Right atrium auricular region (tissue), 2 donors: ENCODE results near the gene PWWP2A. TPM values are rescaled to one million over a fixed set of nuclear protein-coding genes. Genes with fewer than 3 reads are reported as not detected.

ENCODE experiments used
- DNase-seq: peaks from one replicate; pipeline ENCODE4 v3.0.0-alpha.2; 2019; ENCODE audit warnings: low spot score
- H3K27ac ChIP-seq, 2 donors: fragments of 200-600 bp; sonication (generic); 1 replicate in 1 of 2; 2 replicates in 1 of 2; pipeline ENCODE4 v1.5.1; 2016 to 2019
- H3K27me3 ChIP-seq, 2 donors: fragments of 200-600 bp; sonication (generic); one replicate each; pipeline versions ENCODE4 v1.5.1 to v1.6.0; 2017 to 2019
- H3K36me3 ChIP-seq: fragments of 200-600 bp; sonication (generic); one replicate; pipeline ENCODE4 v1.5.1; 2016
- H3K4me1 ChIP-seq, 2 donors: fragments of 200-600 bp; sonication (generic); one replicate each; pipeline versions ENCODE4 v1.5.1 to v1.6.0; 2017 to 2019
- H3K4me3 ChIP-seq, 2 donors: fragments of 200-600 bp; sonication (generic); 1 replicate in 1 of 2; 2 replicates in 1 of 2; pipeline ENCODE4 v1.5.1; 2017 to 2019; ENCODE audit warnings: mild to moderate bottlenecking in 1 of 2, moderate library complexity in 1 of 2
- H3K9me3 ChIP-seq, 2 donors: fragments of 200-600 bp; sonication (generic); one replicate each; pipeline ENCODE4 v1.5.1; 2019
- CTCF ChIP-seq, 2 donors: fragments of 200-600 bp; sonication (generic); IDR thresholded peaks; one replicate each; pipeline ENCODE4 v1.5.1; 2019; ENCODE audit warnings: antibody characterized with exemption in 2 of 2
- total RNA-seq, 2 donors: library from RNA; depleted of rRNA; stranded (reverse); fragments of >200 nt; gene quantifications; one replicate each; pipeline ENCODE4 v1.1.0, GENCODE V29; 2016

PWWP2A gene
- total RNA-seq, 2 donors from 2014 or later = 16.7 to 21.3 TPM

DNA sequence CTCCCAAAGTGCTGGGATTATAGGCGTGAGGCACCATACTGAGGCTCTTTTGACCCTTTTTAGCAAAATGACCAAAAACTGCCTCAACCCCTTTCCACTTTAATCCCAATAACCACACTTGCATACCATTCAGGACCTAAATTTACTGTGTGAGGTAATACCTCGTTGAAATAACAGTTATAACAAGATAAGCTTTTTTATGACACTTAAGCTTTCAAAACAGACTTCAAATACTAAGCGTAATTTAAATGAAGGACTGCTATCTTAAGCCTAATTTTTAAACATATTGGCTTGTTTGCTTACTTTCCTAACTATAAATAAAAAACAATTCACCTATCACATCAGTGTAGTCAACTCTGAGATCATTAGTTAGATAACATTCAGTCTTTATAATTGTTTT, 37.8 kb downstream of the PWWP2A start:
- no peaks in the 10 kb centered on the region for H3K27me3 ChIP-seq
- no peak overlapping the region for H3K27ac ChIP-seq
- TF ChIP-seq CTCF (IDR thresholded peaks at IDR 0.05) = no peak
- no peak overlapping the region for H3K4me3 ChIP-seq
- H3K4me1 ChIP-seq = peaks cover 0 to 14% of the 10 kb centered on the region in 2 donors
- DNase-seq = no peak
- no peaks in the 10 kb centered on the region for H3K9me3 ChIP-seq
- peaks cover 4% of the 10 kb centered on the region for H3K36me3 ChIP-seq

DNA sequence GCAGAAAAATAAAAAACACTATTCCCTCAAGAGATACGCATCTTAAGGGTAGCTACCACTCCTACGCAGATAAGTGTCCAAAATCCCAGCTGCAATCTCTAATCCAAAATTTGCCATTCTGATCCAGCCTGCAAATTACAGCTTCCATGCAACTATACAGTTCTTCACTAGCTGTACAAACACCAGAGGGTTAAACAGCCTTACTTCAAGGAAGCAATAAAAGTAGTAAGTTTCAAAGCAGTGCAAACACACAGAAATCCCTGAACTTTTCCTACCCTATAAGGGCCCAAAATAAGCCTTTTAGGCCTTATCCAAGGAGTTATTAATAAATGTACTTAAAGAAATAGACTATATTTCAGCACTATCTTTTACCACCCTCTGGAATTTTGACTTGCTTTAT, 39.5 kb downstream of the PWWP2A start:
- no peak for DNase-seq
- H3K36me3 ChIP-seq = peaks cover 4% of the 10 kb centered on the region
- no peak for TF ChIP-seq CTCF (IDR thresholded peaks at IDR 0.05)

DNA sequence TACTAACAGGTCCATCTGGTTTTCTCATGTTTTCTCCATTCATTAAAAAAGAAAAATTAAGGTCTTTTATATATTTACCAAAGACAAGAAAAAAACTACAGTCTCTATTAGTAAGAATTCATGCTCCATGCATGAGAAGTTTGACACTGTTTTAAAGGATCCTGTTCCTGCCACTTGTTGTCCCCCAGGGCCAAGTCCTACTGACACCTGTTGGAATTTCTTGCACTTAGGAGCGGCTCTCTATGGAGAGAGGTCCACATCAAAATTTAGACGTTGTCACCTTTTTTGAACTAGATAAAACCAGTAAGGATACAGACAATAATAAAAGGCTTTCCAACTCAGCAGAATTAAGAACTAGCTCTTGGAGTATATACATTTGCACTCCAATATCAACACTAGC, 42.3 kb downstream of the PWWP2A start:
- Histone ChIP-seq H3K27ac (no peak overlapping the region), H3K27me3 (no peaks in the 10 kb centered on the region), H3K4me3 (no peak overlapping the region), H3K4me1 (peaks cover 0 to 6% of the 10 kb centered on the region in 2 donors), H3K36me3 (peaks cover 4% of the 10 kb centered on the region), H3K9me3 (no peaks in the 10 kb centered on the region)
- no peak for TF ChIP-seq CTCF (IDR thresholded peaks at IDR 0.05)
- no peak for DNase-seq

More for the DNA sequence above, 39.5 kb downstream of the PWWP2A start:
- peaks cover 0 to 14% of the 10 kb centered on the region in 2 donors for H3K4me1 ChIP-seq
- H3K27me3 ChIP-seq = no peaks in the 10 kb centered on the region
- H3K9me3 ChIP-seq = no peaks in the 10 kb centered on the region
- no peak overlapping the region for H3K27ac ChIP-seq
- no peak overlapping the region for H3K4me3 ChIP-seq

DNA sequence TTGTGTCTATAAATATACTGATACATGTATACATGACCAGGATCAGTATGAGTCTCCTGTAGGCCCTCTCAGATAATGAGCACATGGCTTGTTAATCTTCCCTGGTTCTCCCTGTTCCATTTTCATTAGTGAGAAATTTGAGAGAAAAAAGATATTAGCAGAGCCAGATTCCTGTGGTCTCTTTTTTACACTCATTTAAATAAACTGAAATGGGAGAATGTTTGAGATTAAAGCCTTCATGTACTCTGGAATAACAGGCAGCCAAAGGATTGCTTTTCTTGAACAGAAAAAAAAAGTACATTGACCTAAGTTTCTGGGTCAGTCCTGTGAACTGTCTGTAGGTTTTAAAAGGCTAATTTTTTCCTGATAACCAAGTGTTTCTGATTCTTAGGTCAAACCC, 44.2 kb downstream of the PWWP2A start:
- peaks cover 0 to 17% of the 10 kb centered on the region in 2 donors for H3K4me1 ChIP-seq
- no peak for DNase-seq
- no peak overlapping the region for H3K27ac ChIP-seq
- H3K4me3 ChIP-seq = no peak overlapping the region
- H3K36me3 ChIP-seq = peaks cover 4% of the 10 kb centered on the region
- H3K27me3 ChIP-seq = no peaks in the 10 kb centered on the region
- TF ChIP-seq CTCF (IDR thresholded peaks at IDR 0.05) = no peak
- no peaks in the 10 kb centered on the region for H3K9me3 ChIP-seq

DNA sequence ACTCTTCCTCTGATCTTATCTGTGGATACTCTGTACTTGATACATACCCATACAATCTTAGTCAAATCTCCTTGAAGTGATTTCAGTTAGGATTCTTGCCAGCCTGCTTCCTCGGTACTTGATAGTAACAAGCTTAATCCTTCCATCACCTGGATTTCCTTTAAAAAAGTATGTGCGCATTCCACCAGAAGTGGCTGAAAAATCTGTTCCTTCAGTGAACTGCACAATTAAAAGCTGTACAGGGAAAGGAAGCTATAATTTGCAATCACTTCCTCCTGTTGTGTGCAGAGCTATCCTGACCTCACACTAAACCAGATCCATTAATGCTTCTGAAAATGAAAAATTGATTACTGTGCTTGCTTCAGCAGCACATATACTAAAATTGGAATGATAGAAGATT, 47.3 kb downstream of the PWWP2A start:
- Histone ChIP-seq H3K4me3 (no peak overlapping the region), H3K27ac (no peak overlapping the region)

More for the DNA sequence above, 47.3 kb downstream of the PWWP2A start:
- no peaks in the 10 kb centered on the region for H3K36me3 ChIP-seq
- peaks cover 0 to 17% of the 10 kb centered on the region in 2 donors for H3K4me1 ChIP-seq
- H3K9me3 ChIP-seq = no peaks in the 10 kb centered on the region
- no peaks in the 10 kb centered on the region for H3K27me3 ChIP-seq
- no peak for DNase-seq
- TF ChIP-seq CTCF (IDR thresholded peaks at IDR 0.05) = no peak
